HG02973 (cell line): ENCODE measurements around the gene PICALM.
A peak's percentile ranks its signal among the peaks of the same experiment; 100 is the strongest.
"Not testable (repeated sequence)": the region's sequence is repeated elsewhere in the genome, so short reads cannot be mapped to it uniquely, and the experiment has no call there.

Experiments
- ATAC-seq: cut with Tn5 transposase; IDR thresholded peaks from one replicate; pipeline ENCODE4 v1.9.1; 2021; ENCODE audit warnings: moderate library complexity; ENCODE audit not compliant: unreplicated experiment

PICALM gene

DNA sequence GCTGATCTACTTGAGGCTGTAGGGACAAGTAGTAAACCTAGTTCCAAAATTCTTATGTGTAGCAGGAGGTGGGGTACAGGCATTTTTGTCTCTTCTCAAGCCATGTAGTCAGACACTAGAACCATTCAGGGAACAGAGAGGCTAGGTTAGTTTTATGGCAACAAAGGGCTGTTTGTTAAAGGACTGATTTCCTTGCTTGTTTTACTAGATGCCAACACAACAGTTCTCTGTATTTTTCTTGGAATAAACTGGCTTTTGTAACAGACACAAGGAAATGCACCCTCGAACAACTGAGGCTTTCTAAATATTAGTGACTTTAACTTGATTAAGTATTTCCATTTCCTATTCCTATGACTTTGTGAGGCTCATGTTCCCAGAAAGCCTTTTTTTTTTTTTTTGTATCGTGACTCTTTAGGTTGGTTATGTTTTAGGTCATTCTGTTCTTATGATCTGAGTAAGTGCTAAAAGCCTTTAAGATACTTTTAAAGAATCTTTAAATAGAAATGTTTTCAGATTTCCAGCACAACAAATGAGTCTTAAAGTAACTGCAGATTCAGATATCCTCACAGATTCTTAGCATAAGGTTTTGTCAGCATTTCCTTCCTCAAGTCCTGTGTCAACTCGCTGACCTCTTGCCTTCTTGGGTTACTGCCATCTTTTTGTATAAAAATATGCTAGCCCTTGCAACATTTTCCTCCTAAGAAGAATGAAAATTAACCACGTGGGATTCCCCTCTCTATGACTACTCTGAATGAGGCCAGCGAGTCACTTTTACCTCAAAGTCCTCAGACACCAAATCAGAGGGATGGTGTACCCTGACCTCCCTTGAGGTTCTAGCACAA lies 121.2 kb downstream of the PICALM start:
- peak; percentile 41 for ATAC-seq

GRCh38 chr11:85946221-85946620 lies 122.7 kb downstream of the PICALM start:
- no peak for ATAC-seq

DNA sequence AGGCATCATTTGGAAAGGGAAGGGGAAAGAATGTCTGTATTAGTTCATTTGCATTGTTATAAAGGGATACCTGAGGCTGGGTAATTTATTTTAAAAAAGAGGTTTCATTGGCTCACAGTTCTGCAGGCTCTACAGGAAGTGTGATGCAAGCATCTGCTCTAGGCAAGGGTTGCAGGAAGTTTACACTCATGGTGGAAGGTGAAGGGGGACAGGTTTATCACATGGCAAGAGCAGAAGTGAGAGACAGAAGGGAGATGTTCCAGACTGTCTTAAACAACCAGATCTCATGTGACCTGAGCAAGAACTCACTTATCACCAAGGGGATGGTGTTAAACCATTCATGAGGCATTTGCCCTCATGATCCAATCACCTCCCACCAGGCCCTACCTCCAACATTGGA lies 123.1 kb downstream of the PICALM start:
- ATAC-seq: no peak

- ATAC-seq: no peak
Observed at GRCh38 chr11:85945296-85945695, 123.6 kb downstream of the PICALM start.

DNA sequence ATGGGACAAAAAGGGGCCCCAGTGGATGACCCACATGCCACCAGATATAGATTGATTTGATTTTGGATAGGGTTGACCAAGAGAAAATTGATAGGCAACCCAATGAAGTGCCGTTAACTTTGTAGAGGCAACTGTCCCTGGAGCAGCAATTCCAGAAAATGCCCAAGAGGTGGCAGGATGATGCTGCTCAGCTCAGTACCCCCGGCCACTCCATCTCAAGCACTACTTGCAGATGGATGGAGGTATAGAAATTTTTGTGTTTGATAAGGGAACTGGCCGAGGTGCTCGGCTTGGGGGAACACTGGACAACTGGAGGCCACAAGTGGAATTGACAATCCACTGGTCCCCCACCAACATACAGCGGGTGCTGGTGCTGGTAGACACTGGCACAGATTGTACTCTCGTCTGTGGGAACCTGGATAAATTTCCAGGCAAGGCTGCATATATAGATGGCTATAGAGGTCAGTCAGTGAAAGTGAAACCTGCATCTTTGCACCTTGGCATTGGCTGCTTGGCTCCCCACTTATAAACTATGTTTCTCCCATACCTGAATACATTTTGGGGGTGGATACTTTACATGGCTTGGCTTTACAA lies 127.4 kb downstream of the PICALM start:
- ATAC-seq: no peak

- ATAC-seq: no peak
Observed at GRCh38 chr11:85939099-85940015, 129.5 kb downstream of the PICALM start.

DNA sequence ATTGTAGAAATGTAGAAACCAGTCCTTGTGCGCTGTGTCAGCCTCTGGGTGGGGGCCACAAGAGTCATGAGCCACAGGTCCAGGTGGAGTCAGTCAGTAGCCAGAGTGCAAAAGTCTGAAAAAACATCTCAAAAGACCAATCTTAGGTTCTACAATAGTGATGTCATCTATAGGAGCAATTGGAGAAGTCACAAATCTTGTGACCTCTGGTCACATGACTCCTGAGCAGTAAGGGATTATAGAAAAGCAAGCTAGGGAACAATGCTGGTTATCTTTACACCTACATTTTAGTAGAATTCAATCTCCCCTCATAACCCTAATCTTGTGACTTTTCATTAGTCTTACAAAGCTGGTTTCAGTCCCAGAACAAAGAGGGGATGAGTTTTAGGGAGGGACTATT lies 131.0 kb downstream of the PICALM start:
- no peak for ATAC-seq

DNA sequence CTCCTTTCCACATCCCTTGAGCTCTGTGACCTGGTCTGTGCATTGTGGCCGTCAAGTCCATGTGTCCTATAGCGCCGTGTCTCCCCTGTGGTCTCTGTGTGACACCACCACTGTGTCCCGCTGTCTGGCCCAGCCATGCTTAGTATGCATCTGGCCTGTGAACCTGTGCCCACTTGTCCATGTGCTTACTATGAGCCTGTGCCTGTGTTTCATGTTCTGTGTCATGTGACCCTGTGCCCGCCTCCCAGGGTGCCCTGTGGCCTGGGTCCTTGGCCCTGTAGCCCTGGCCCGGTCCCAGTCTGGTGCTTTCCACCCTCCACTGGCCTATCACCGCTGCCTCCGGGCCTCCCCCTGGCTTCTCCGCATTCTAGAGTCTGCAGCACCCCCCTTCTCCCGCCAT lies 133.1 kb downstream of the PICALM start:
- no peak for ATAC-seq

- ATAC-seq: no peak
Observed at GRCh38 chr11:85934596-85935169, 134.2 kb downstream of the PICALM start.

GRCh38 chr11:85930879-85931366 lies 138.0 kb downstream of the PICALM start:
- ATAC-seq: no peak

GRCh38 chr11:85926653-85927214 lies 142.2 kb downstream of the PICALM start:
- not testable (repeated sequence) for ATAC-seq

- no peak for ATAC-seq
Observed at GRCh38 chr11:85923455-85923854, 145.4 kb downstream of the PICALM start.

DNA sequence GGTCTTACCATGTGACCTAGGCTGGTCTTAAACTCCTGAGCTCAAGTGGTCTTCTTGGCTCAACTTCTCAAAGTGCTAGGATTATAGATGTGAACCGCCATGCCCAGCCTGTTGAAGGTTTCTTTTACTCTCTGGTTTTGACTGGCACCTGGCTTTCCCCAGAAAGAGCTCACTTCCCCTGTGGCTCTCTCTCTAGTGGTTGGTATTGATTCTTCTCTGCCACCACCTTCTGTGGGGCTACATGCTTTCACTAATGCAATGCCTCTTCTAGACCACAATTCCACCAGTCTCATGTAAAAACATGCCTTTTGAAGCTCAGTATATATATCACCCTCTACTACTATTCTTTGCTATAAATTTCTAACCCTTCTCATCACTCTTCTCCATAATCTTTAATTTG lies 146.5 kb downstream of the PICALM start:
- no peak for ATAC-seq

DNA sequence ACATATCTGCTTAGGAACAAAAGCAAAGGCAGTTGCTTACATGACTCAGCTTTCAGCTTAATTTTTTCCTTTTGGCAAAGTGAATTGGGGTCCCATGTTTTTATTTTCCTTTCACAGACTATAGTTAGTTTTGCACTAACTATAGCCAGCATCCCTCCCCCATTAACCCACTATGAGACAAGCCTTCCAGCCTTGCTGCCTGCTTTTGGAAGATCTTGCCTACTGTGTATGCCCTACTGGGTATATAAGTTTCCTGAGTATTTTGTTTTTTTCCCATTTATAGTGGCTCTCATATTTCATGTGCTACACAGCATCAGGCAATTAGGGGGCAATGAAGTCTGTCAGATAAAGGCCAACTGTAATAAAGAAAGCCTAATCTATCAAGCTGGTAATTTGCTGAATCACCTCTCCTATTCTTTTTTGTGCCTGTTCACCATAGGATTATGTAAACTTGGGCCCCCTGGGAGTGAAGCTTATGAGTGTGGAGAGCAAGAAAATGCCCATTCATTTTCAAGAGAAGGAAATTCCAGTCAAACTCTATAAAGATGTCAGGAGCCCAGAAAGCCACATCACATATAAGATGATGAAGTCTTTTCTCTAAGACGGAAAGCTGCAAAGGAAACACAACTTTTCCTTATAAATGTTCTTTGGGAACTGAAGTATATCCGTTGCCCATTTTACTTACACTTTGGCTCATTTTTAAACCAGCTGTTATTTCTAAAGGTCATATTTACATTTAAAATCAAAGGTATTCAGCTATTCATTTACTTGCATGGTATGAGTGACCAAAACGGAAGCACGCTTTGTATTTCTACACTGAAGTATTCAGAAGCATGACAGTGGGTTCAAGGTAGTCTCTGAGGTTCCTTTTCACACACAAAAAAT lies 149.7 kb downstream of the PICALM start:
- no peak for ATAC-seq

DNA sequence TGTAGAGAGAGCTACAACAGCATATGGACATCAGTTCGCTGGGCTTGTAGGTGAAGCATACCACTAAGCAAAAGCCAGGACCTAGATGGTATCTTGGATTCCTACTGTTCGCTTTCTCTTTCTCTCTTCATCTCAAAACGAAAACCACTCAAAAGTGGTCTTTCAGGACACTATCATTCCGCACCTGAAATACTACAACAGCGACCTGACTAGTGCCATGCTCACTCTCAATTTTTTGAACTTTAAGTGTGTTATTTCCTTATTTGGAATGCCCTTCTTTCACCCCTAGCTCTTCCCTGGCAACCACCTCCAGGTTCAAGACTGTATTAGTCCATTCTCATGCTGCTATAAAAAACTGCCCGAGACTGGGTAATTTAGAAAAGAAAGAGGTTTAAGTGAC lies 154.5 kb downstream of the PICALM start:
- ATAC-seq: no peak

DNA sequence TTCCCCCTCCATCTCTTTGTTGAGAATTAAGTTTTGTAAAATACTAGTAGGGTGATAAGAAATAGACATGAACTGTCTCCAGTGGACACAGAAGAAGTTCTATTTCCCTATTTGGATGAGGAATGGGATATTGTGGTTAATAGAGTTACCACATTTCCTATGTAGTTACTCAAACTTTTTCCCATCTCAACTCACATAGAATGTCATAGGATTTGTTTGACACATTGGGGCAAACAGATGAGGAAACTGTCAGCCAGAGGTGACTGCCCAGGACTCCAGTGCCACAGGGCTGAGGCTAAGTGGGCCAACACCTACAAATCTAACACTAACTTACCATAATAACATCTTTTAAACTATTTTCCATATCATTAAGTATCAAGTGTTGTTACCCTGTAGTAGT lies 155.4 kb downstream of the PICALM start:
- ATAC-seq: no peak

DNA sequence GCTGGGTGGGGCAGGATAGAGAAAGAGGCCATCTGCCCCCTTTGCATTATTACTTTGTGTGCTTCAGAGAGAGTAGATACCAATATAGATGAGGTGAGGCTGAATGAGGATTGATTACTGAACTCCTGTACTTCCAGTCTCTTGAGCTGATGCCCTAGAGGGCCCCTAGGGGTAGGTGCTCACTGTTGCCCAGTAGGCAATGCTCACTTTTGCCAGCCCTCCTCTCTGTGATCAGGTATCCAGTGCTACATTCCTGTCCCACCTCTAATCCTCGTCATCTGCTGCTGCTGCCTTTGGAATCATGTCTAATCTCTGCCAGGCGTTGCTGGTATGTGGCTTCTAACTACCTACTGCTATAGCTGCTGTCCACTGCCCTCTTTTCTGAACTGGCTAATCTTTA lies 156.5 kb downstream of the PICALM start:
- no peak for ATAC-seq
